HG02970 (cell line): ENCODE measurements around the gene EDNRA.

Source experiments
- ATAC-seq: cut with Tn5 transposase; IDR thresholded peaks from one replicate; pipeline ENCODE4 v1.9.1; 2021; ENCODE audit warnings: mild to moderate bottlenecking, moderate library complexity, moderate number of reproducible peaks; ENCODE audit not compliant: unreplicated experiment, low FRiP score

EDNRA gene

GRCh38 chr4:147494301-147494700, 13.4 kb downstream of the EDNRA start:
- ATAC-seq, result no peak

- no peak for ATAC-seq
Observed at GRCh38 chr4:147496500-147496899, 15.6 kb downstream of the EDNRA start.

- ATAC-seq, result no peak
Observed at GRCh38 chr4:147498031-147498660, 17.2 kb downstream of the EDNRA start.

- ATAC-seq, result no peak
Observed at GRCh38 chr4:147508346-147508745, 27.4 kb downstream of the EDNRA start.

- no peak for ATAC-seq
Observed at GRCh38 chr4:147509386-147509785, 28.5 kb downstream of the EDNRA start.

- ATAC-seq, result no peak
Observed at GRCh38 chr4:147510962-147511668, 30.2 kb downstream of the EDNRA start.

- no peak for ATAC-seq
Observed at GRCh38 chr4:147513091-147513490, 32.2 kb downstream of the EDNRA start.

GRCh38 chr4:147513952-147514351, 33.1 kb downstream of the EDNRA start:
- no peak for ATAC-seq

GRCh38 chr4:147515220-147515936, 34.5 kb downstream of the EDNRA start:
- no peak for ATAC-seq

- ATAC-seq, result no peak
Observed at GRCh38 chr4:147516133-147516532, 35.2 kb downstream of the EDNRA start.

- ATAC-seq, result no peak
Observed at GRCh38 chr4:147518086-147518485, 37.2 kb downstream of the EDNRA start.

- peak; percentile 78 for ATAC-seq
Observed at GRCh38 chr4:147518846-147519767, 38.2 kb downstream of the EDNRA start.

- ATAC-seq, result no peak
Observed at GRCh38 chr4:147524601-147525000, 43.7 kb downstream of the EDNRA start.

- ATAC-seq, result no peak
Observed at GRCh38 chr4:147525494-147526271, 44.8 kb downstream of the EDNRA start.

- ATAC-seq, result no peak
Observed at GRCh38 chr4:147526272-147526654, 45.4 kb downstream of the EDNRA start.

- ATAC-seq, result no peak
Observed at GRCh38 chr4:147528054-147528453, 47.2 kb downstream of the EDNRA start.

- no peak for ATAC-seq
Observed at GRCh38 chr4:147530134-147530533, 49.2 kb downstream of the EDNRA start.

- ATAC-seq, result no peak
Observed at GRCh38 chr4:147530723-147531122, 49.8 kb downstream of the EDNRA start.

GRCh38 chr4:147532896-147533295, 52.0 kb downstream of the EDNRA start:
- ATAC-seq, result no peak

- no peak for ATAC-seq
Observed at GRCh38 chr4:147533331-147533730, 52.4 kb downstream of the EDNRA start.
